ENCODE results near the gene NR2F1-AS1.
A peak's percentile ranks its signal among the peaks of the same experiment; 100 is the strongest.
"Not testable (repeated sequence)": the region's sequence is repeated elsewhere in the genome, so short reads cannot be mapped to it uniquely, and the experiment has no call there.

NR2F1-AS1 gene

DNA sequence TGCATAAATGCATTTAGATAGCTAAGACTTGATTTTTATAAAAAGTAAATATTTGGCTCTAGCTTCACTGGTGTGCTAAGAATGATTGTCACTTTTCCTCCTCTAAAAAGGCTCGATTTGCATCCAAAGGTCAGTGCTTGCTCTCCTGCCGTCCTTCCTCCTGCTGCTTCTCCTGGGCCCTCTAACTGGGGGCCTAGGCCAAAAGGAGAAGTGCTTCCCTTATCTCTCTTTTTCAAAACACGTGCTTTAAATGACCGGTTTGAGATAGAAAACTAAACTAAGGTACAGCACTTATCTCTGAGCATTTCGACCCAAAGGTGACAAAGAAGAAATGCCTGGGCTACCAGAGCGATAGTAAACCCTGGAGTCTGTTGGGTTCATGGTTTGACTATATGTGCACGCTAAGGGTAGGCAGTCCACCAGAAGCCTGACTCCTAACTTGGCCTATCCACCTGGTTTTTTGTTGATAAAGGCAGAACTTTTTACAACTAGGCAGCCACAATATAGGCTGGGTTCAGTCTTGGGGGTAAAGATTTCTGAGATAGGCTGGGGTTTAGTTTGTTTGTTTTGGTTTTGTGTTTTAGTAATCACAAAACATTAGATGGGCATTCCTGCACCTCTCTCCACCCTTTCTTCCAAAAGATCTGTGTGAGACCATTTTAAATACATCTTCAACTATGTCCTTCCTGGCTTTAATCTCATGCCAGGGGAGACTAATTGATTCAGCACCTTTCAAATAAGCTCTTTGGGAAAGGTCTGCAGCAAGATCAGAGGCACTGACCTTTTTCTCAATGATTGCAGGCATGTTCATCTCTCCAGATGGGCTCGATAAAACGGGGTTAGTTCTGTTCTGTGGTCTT lies 3.8 kb downstream of the NR2F1-AS1 start:
- no peak for ATAC-seq

DNA sequence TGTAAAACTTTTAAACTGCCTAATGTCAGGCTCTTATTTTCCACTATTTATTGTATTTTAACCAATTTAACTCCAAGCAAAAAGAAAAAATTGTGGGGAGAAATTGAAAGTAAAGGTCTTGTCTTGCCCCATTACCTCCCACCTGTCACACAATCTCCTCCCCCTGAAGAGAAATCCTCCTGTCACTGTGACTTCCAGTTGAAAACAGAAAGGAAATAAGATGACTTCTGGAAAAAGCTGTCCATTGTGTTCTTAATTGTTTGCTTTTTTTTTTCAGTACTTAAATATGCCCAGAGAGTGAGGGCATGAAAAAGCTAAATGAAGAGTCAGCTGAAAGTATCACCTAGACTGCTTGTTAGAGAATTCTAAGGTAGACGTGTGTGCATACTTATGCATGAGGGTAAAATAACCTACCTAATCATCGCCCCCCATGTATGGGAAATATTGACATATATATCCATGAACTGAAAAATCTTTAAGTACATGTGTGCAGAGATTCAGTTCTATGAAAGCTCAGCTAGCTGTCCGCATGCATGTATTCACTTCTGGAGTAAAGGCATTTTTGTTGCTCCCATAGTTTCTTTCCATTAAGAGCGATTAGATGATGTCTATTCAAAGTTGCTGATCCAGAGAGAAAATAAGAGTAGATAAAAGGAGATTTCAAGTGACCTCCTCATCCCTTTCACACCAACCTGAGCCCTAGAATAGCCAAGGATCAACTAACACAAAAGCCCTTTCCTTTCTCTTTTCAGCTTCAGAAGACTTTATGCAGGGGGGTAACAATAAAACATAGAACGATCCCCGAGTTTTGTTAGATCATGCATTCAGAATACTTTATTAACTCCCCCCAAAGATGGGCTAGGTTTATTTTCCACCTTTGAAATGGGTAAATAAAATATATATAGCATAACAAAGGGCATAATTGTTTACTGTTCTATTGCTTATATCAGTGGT lies 5.3 kb downstream of the NR2F1-AS1 start:
- ATAC-seq, result no peak

DNA sequence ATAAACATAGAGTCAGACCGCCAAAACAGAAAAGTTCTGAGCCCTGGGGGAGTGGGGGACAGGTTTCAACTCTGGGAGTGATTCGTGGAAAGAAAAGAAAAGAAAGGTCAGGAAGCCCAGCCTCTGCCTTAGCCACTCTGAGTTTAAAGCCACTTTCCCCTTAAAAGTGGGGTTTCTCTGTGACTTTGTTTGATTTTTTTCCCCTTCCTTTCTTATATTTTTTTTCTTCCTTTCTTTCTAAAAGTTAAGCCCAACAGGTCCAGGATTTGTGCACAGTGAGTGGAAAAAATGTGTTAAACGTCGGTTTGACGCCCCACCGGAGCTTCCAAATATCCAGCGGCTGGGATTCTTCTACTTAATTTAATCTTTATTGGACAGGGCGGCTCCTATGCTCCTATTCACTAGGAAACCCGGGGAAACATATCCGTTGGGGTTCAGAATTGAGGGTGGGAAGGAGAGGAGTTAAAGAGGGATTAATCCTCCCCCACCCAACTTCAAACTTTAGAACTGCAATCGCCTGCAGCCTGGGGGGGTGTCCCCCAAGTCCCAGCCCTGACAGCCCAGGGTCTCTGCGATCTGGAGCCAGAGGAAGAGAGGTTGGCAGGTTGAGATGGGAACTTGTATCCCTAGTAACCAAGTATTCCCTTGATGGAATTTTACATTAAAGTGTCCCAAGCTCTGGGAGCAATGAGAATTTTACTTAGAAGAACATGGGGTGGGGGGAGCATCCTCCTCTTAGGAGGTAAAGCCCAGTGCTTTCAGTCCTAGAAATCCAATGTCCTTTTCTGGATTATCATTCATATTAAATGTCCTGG lies 6.3 kb downstream of the NR2F1-AS1 start:
- ATAC-seq, result no peak

DNA sequence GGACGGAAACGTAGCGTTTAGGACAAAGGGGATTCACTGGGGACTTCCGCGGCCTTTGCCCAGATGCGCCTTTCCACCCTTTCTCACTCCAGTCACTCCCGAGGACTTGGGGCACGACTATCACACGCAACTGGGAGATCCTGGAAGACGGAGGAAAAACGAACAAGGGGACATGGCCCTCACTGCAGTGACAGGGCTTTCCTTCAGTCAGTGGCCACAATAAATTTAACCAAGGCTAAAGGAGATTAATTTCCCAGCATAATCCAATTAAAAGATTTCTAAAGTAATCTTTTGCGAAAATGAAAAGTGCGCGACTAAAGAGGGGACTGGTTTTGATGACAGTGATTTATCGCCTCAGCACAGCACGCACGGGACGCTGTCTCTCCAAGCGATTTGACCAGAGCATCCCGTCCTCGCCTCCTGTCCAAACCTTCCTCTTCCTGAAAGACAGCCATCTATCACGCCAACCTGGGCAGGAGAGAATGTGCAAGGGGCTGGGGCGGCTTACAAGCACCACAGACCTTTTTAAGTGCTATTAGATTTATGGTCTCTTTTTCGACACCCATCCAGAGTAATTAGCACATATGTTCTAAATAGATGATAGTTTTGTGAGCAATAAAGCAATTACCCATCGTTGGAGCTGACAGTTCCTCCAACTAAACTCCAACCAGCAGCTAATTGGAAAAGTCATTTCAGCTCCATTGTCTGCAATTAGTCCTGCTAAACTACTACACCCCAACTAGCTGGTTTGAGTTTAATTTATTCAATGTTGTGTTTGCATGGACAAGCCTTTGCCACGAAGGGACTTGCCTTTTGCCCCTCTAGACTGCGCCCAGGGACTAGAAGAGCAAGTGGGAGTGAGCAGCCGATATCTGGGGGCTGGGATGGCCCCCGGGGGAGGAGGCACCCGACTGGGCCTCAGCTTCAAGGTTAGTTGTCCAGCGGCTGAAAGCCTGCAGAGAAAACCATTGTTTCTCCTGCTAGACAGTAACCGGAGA lies 7.4 kb downstream of the NR2F1-AS1 start:
- ATAC-seq, result no peak

DNA sequence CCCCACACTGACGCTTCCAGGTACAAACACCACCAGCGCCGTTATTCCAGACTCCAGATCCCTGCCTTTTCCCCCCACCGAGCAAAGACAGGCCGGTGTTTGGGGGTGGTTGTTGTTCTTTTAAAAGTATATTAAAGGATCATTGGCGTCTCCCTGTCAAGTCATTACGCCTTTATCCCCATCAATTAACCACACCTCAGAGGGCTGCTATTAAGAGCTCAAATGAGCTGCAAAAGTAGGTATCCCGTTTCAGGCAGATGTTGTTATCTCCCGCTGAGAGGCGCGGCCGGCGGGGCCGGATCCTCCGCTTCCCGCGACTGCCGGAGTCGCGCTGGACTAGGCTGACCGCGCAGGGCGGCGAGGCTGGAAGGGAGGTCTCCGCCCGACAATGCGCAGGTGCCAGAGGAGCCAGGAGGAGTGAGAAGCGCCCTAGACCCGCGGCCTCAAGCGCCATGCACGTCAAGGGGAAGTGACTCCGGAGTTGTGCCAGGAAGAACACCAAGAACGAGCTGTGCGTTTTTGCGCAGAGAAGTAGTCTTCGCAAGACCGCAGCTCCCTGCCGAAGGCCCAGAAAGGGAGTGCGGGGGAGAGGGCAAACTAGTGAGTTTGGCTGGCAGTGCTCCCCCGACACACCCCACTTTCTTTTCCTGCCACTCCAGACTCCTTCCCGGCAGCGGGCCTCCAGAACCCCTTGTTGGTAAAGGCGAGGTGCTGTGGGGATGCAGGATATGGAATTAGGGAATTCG lies 8.2 kb downstream of the NR2F1-AS1 start:
- ATAC-seq, result no peak

DNA sequence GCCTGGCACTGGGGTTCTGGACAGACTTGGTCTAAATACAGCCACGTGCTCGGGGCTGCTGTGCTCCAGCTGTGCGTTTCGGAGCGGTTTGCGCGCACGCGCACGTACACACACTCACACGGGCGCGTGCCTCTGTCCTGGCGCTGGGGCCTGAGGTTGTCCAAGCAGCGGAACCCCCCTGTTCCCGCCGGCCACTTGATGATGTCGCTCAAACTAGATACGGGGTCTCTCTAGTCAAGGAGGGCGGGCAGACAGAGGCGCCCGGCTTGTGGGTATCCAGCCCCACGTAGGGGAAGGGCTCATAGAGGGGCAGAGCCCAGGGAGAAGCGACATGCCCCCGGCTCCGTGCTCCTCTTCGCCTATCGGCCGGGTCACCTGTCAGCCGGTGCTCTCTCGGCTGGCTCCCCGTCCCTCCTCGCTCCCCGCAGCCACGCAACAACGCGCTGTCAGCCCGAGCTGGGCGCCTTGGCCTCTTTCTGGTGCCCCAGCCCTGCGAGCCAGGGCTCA lies 8.9 kb downstream of the NR2F1-AS1 start:
- no peak for ATAC-seq

DNA sequence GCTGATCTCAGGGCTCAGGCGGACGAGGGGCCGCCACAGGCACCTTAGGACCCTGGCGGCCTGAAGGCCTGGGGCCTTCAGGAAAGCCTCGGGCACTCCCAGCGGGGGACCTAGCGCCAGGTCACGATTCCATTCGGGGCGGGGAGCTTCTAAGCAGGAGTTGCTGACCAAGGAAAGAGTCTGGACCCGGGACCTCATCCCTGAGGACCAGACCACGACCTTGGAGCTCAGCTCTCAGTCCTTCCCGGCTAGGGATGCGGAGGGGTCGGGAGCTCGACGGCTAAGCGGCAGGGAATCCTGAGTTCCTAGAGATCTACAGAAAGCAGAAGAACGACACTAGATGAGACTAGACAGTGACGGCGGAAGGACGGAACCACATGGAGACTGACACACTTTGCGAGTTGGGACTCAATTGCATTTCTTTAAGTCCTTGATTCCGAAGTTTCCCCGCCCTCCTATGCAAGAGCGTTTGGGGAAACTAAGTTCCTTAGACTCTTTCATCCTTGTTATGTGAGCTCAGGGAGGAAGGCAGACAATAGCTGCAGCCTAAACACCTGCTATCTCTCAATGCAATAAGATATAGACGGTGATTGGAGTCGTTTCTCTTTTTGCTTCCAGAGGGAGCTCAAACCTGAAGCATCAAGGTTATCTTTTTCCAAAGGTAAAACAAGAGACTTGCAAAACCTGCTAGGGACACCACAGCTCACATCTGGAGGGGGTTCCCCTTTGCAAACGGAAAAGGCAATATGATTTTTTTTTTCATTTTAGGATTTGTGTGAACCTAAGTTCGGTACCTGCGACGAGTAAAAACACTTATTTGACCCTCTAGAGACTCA lies 9.7 kb downstream of the NR2F1-AS1 start:
- no peak for ATAC-seq

DNA sequence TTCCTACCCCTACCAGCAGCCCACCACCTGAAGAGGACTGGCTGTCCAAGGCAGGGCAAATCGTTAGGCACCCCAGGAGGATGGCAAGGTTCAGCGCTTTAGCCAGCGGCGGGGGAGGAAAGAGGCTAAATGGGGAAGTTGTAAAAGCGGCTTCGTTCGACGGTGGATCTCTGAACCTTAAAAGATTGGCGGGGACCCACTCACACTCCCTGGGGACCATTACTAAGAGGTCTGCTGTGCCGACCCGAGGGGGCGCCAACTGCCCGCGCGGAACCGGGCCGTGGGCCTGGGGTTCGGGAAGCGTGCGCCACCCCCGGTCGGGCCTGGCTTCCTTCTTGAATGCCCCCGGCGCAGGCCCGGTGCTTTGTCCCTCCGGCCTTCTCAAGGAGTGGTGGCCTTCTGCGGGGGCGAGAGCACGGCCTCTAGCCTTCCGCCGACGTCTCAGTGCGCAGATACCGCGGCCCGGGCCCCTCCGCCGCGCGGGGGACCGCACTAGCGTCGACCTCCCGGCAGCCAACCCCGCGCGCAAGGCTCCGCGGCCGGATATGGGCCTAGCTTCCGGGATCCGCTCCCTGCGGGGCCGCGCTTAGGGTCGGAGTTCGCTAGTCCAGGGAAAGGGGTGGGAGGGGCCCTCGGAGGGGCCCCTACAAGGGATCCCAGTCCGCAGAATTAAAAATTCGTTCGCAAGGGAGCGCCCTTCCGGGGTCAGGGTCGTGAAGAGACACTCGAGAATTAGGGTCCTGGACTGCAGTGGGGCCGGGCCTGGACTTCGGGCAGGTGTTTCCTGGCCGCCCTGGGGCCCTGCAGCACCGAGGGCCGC lies 10.5 kb downstream of the NR2F1-AS1 start:
- peak in 1 of 2 donors; percentile 38 for ATAC-seq

DNA sequence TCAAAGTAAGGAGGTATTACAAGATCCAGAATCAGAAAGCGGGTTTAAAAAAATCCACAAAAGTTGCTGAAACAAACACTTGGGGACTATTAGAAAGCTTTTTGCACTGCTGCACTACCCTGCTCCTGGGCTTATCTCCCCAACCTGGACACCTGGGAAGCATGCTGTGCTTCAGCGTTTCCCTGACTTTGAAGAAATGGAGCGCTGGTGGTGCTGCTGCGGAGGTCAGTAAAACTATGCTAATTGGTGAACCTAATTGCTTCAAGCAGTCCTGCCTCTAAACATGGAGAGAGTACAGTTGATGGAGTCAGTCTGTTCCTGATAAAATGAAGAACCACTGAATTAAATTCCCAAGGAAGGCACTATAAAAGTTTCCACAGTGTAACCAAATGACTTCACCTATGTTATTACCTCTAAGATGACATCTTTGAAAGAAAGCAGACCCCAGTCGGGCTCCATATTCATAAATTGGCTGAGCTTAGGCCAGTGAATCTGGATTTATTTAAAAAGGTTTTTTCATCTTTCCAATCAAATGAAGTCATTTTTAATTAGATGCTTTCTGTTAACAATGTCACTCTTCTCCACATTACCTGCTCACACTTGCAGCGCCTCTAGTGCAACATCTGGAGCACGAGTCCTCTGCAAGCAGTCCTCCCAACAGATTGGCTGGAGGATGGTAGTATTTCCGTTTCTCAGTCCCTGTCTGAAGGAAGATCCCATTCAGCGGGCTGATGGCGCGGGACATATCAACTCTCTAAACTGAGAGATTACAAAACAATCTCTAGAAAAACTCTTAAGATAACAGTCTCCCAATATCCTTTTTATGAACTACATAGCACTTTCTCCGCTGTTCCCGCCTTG lies 11.5 kb downstream of the NR2F1-AS1 start:
- no peak for ATAC-seq

DNA sequence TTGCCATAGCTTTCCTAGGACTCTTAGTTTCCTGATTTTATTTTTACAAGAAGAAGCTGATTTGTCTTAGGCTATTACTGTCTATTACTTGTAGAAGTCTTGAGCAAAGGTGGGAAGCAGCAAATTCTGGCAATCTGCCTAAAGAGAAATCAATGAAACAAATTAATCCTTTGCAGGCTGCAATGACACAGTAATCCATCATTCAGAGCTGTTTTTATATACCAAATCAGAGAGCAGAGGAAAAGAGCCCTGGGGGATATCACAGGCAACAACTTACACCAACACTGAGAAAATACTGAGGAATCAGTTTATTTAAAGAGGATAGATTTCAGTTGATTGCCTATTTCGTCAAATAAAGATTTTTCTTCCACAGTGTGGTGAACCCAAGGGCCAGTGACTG lies 13.6 kb downstream of the NR2F1-AS1 start:
- no peak for ATAC-seq

DNA sequence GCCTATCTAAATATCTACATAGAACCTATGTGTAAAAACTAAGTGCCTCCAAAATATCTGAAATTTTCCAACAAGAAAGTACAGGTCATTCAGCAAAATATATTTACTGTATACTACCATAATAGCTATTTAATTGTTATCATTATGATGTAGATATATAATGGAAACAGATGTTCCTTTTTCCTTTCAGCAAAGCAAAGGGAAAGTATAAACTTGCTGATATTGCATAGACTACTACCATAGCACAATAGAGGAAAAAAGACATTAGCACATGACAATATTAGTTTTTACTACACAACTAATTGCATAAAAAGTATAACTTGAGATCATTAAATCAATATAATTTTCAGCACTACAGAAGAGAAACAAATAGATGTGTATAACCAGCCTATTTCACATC lies 14.9 kb downstream of the NR2F1-AS1 start:
- ATAC-seq, result no peak

DNA sequence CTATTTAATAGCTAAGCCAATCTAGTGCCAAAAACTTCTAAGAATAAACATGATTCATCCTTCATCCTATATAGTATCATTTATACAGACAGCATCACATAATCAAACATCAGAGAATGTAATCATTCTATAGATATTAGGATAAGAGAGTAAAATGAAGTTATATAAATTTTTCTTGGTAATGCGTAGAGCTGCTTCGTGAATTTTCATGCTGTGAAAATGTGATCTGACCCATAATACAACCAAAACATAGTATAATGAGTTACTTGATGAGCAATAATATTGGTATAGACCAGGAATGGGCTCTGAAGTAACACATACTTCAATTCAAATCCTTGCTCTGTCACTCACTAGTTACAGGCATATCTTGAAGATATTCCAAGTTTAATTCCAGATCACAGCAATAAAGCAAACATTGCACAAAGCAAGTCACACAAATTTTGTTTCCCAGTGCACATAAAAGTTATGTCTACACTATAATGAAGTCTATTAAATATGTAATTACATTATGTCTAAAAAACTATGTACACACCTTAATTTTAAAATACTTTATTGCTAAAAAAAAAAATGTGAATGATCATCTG lies 23.9 kb downstream of the NR2F1-AS1 start:
- no peak for ATAC-seq

DNA sequence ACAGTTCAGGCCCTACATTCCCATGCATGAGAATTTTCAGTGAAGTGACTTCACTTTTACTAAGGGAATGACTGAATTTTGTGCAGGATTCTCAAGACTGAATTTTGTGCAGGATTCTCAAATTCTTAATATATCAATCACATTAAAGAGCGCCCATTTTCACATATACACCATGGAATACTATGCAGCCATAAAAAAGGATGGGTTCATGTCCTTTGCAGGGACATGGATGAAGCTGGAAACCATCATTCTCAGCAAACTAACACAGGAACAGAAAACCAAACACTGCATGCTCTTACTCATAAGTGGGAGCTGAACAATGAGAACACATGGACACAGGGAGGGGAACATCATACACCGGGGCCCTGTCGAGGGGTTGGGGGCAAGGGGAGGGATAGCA lies 31.4 kb downstream of the NR2F1-AS1 start:
- not testable (repeated sequence) for ATAC-seq

DNA sequence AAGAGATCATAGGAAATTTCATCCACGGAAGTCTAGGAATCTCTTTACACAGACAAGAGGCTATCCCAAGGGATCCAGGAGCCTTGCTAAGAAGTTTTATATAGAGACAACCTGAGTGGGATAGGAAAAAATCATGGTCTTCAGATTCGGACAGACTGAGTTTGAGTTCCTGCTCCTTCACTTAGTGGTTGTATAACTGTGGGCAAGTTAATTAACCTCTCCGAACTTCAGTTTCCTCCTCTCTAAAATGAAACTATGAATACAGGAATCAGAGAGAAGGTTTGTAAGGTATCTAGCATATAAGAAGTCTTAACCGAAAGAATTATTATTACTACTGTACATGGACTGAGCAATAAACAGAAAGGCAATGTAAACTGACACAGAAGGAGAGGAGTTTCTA lies 35.1 kb downstream of the NR2F1-AS1 start:
- no peak for ATAC-seq

DNA sequence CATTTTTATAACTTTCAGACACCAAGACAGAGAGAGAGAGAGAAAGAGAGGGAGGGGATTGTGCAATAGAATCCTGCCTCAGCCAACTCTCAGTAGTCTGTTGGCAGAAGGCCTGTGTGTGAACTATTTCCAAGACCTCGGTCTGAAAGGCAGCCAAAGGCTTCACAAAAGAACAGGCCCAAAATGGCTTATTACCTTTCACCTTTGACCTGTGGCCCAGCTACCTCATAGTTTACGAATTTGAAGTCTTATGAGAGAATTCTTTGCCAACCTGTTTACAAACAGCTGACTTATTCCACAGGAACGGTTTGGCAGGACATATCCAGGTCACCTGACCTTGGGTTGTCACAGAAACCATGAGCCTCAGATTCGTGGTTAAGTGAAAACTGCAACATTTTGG lies 48.6 kb downstream of the NR2F1-AS1 start:
- no peak for ATAC-seq

DNA sequence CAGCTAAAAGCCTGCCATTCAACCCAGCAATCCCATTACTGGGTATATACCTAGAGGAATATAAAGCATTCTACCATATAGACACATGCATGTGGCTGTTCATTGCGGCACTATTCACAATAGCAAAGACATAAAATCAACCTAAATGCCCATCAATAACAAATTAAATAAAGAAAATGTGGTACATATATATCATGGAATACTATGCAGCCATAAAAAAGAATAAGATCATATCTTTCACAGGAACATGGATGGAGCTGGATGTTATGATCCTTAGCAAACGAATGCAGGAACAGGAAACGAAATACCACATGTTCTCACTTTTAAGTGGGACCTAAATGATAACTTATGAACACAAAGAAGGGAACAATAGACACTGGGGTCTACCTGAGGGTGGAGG lies 59.2 kb downstream of the NR2F1-AS1 start:
- not testable (repeated sequence) for ATAC-seq

DNA sequence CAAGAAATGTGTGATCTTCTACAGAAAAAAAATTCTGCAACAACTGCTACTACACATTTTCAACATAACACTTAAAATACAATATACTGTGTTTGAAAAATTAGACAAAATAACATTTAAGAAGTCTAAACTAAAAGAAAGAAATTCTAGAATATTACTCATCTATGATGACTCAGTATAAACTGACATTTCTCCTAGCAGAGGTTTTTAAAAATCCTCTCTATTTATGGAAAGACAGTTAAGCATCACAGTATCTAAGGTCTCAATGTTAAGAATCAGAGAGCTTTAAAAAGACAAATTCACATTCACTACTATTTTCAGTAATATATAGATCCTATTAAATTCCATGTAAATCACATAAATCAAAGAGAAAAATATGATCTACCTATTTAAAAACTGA lies 61.3 kb downstream of the NR2F1-AS1 start:
- ATAC-seq, result no peak

Data from activated CD4-positive, CD25-positive, alpha-beta regulatory T cell treated with anti-CD3 and anti-CD28 coated beads, Interleukin-2, amount 50 U/mL, for 24 hours (primary cell).